GM12878 (cell line): ENCODE results near the gene FRRS1L.

ENCODE experiments used
- CTCF ChIP-seq, 3 experiments: IDR thresholded peaks in 2 of 3; conservative IDR thresholded peaks in 1 of 3; 2 replicates each; pipeline ENCODE4 v1.5.1; 2011; ENCODE audit warnings: low read depth in 3 of 3, low read length in 3 of 3, mild to moderate bottlenecking in 3 of 3, control low read depth in 2 of 3, moderate library complexity in 2 of 3, inconsistent platforms in 1 of 3, mixed read lengths in 1 of 3; ENCODE audit not compliant: control insufficient read depth in 2 of 3, insufficient read depth in 1 of 3; ENCODE audit errors: extremely low read depth in 1 of 3
- ESRRA ChIP-seq: IDR thresholded peaks from 2 replicates; pipeline ENCODE4 v1.6.1; 2012; ENCODE audit warnings: mild to moderate bottlenecking, low read length, improper control_type of control experiment
- ETV6 ChIP-seq, 2 experiments: fragments of 450-650 bp in 1 of 2; IDR thresholded peaks in 1 of 2; conservative IDR thresholded peaks in 1 of 2; 2 replicates each; pipeline ENCODE4 v1.6.1; 2014; ENCODE audit warnings: antibody characterized with exemption in 1 of 2, borderline replicate concordance in 1 of 2, low read depth in 1 of 2, mild to moderate bottlenecking in 1 of 2, moderate library complexity in 1 of 2
- EZH2 ChIP-seq: IDR thresholded peaks from 2 replicates; pipeline ENCODE4 v1.6.1; 2012; ENCODE audit warnings: low read depth, mild to moderate bottlenecking, control low read depth, inconsistent platforms, low read length, borderline replicate concordance; ENCODE audit not compliant: control insufficient read depth
- FOS ChIP-seq: IDR thresholded peaks from 3 replicates; pipeline ENCODE4 v1.6.1; 2011; ENCODE audit warnings: borderline replicate concordance; ENCODE audit not compliant: insufficient read length; ENCODE audit errors: extremely low read depth
- NBN ChIP-seq: fragments of 450-650 bp; IDR thresholded peaks from 2 replicates; pipeline ENCODE4 v1.6.1; 2016
- PAX8 ChIP-seq: fragments of 450-650 bp; IDR thresholded peaks from 2 replicates; pipeline ENCODE4 v1.6.1; 2017; ENCODE audit warnings: mild to moderate bottlenecking, moderate library complexity
- RCOR1 ChIP-seq: conservative IDR thresholded peaks from 2 replicates; pipeline ENCODE4 v1.6.1; 2012; ENCODE audit warnings: low read depth, low read length, improper control_type of control experiment
- REST ChIP-seq: IDR thresholded peaks from 2 replicates; pipeline ENCODE4 v1.6.1; 2012; ENCODE audit warnings: mild to moderate bottlenecking, low read depth, low read length
- RFX5 ChIP-seq: IDR thresholded peaks from 2 replicates; pipeline ENCODE4 v1.6.1; 2011; ENCODE audit warnings: low read depth, low read length, improper control_type of control experiment
- ZZZ3 ChIP-seq: IDR thresholded peaks from 2 replicates; pipeline ENCODE4 v1.6.1; 2011; ENCODE audit warnings: low read depth; ENCODE audit not compliant: control insufficient read depth, insufficient read length

DNA sequence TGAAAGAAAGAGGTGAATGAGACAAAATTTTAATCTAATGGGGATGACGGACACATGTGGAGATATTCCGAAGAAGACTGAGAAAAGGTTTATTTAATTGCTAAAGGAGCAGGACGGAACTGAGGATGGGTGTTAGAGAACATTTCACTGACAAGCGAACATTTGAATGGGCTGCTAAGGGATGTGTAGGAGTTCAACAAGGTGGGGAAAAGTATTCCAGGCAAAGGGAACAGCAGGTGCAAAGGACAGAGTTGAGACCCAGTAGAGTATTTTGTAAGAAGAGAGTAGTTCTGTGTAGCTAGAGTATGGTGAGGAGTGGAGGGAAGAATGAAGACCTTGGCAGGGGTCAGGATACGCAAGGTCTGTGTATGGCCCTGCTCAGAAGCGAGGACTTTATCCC, 47.4 kb upstream of the FRRS1L start:
- TF ChIP-seq CTCF (IDR thresholded peaks at IDR 0.05 in 2 of 3, conservative IDR thresholded peaks at IDR 0.05 in 1 of 3; ENCODE audit: control insufficient read depth in 2 of 3, extremely low read depth in 1 of 3, insufficient read depth in 1 of 3, low read depth in 3 of 3, low read length in 3 of 3) (no peak), NBN (no peak), RFX5 (no peak), RCOR1 (no peak), EZH2 (no peak), FOS (no peak), PAX8 (no peak), ZZZ3 (no peak), ESRRA (no peak), ETV6 (conservative IDR thresholded peaks at IDR 0.05 in 1 of 2, IDR thresholded peaks at IDR 0.05 in 1 of 2; ENCODE audit: borderline replicate concordance in 1 of 2, low read depth in 1 of 2) (no peak), REST (no peak)
